ENCODE data around the gene ZDHHC14.

GRCh38 chr6:157433678-157434081 is 52.7 kb downstream of the ZDHHC14 start:
- TF ChIP-seq, protein P1, sequence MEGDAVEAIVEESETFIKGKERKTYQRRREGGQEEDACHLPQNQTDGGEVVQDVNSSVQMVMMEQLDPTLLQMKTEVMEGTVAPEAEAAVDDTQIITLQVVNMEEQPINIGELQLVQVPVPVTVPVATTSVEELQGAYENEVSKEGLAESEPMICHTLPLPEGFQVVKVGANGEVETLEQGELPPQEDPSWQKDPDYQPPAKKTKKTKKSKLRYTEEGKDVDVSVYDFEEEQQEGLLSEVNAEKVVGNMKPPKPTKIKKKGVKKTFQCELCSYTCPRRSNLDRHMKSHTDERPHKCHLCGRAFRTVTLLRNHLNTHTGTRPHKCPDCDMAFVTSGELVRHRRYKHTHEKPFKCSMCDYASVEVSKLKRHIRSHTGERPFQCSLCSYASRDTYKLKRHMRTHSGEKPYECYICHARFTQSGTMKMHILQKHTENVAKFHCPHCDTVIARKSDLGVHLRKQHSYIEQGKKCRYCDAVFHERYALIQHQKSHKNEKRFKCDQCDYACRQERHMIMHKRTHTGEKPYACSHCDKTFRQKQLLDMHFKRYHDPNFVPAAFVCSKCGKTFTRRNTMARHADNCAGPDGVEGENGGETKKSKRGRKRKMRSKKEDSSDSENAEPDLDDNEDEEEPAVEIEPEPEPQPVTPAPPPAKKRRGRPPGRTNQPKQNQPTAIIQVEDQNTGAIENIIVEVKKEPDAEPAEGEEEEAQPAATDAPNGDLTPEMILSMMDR (IDR thresholded peaks at IDR 0.05) = no peak
- no peak for TF ChIP-seq POLR2AphosphoS5 (IDR thresholded peaks at IDR 0.05)
- no peak for TF ChIP-seq POLR2A (IDR thresholded peaks at IDR 0.05)
- TF ChIP-seq EP300 (IDR thresholded peaks at IDR 0.05) = no peak
